Mesenteric fat pad (tissue), 1 donor: ENCODE data around the gene NELL2. TPM values are rescaled to one million over a fixed set of nuclear protein-coding genes. Genes with fewer than 3 reads are reported as not detected.
"Not testable (repeated sequence)": the region's sequence is repeated elsewhere in the genome, so short reads cannot be mapped to it uniquely, and the experiment has no call there.

Source experiments
- DNase-seq: peaks from one replicate; pipeline ENCODE4 v3.0.0-alpha.2; 2020; ENCODE audit warnings: low spot score
- total RNA-seq: library from RNA; stranded (reverse); fragmentation: NEBNext Ultra II Directional; extraction: Animal tissue kit (Norgen Biotek cat#: 25700); gene quantifications from one replicate; pipeline ENCODE4 v1.2.1, GENCODE V29; 2021
- donor health status: DM: yes; HTN: yes; CAD: no.

NELL2 gene
- total RNA-seq, 1 donor from 2014 or later: 0.71 TPM

DNA sequence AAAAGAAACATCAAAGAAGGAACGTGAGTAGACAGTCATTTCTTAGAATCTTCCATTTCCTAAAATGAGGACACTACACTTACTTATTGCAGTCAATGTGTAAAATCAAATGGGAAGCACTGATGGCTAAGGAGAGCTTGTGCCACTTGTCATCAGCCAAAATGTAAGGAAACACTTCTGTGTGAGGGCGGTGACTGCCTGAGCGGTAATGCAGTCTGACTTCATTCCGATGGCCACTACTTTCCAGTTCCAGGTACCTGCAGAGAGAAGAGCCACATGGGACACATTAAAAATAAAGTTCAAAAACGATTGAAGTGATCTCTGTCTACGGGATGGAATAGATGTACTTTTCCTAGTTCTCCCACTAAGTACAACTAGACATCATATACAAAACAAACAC, 96.3 kb downstream of the NELL2 start:
- DNase-seq: no peak

DNA sequence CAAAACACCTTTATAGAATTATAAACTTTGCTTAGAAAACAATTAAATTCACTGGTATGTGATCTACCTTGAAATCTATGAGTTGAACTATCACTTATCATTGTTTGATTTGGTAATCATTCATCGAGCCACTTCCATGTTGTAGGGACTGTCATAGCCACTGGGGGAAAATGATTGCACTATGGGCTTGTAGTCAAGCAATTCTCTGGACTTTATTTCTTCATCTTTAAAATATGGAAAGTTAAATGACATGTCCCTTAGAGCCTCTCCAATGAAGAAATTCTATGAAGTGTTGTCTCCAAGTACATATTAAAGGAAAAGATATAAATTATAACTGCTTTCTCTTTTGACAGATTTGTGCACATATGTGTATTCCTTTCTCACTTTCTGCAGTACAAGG, 97.3 kb downstream of the NELL2 start:
- DNase-seq: no peak

DNA sequence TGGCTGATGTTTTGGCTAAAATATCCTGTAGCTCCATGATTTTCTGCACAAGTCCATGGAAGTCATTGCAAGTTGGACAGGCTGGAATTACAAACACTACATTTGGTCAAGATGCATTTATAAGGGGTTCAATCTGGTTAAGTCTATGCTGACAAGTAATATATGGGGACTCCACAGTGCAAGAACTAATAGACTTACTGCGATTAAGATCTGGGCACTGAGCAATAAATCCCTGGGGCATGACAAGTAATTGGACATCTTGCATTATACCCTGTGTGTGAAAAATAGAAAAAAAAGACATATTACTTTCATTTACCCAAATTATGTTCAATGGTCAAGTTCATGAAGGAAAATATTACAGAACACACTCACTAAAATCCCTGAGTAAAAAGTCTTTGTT, 99.1 kb downstream of the NELL2 start:
- no peak for DNase-seq

GRCh38 chr12:44775901-44776300, 100.2 kb downstream of the NELL2 start:
- no peak for DNase-seq

DNA sequence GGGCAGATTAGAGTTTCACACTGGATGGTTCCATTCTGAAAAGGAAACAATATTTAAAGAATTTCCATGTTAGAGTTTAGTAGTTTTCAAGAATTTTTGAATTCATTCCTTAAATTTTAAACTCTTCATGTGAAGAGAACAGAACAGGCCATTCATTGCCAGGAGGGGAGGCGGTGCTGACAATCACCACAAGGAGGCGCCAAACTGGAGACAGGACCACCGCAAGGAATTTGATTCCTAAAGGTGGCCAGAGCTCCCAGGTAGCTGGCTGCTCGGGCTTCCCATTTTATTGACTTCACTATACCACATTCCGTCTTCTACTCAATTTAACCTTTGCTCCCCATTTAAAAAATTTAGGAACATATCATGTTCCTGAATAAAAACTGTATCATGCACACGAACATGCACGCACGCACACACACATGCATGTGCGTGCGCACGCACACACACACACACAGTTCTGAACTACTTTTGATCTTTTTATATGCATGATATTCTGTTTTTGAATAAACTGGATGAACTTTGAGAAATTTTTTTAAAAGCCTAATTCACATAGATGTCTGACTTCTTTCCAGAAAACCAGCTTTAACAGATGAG, 101.2 kb downstream of the NELL2 start:
- no peak for DNase-seq

- no peak for DNase-seq
These were observed 104.6 kb downstream of the NELL2 start for GRCh38 chr12:44771485-44772021.

- DNase-seq: no peak
These were observed 110.3 kb downstream of the NELL2 start for GRCh38 chr12:44765796-44766195.

DNA sequence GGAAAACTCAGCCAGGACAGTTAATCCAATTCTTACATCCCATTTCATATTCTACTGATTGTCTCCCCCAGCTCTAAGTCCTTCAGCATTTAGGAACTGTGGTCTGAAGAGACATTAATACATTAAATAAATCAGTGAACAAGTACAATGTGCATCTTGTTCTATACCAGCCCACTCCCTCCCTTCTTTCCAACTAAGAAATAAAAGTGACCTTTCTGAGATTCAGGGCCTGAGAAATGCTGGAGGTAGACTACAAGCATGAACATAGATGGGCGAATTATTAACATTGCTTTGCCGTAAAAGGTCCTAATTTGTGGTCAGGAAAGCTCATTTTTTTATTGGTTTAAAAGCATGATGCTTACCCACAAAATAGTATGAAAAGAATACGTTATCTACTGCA, 113.1 kb downstream of the NELL2 start:
- DNase-seq: no peak

DNA sequence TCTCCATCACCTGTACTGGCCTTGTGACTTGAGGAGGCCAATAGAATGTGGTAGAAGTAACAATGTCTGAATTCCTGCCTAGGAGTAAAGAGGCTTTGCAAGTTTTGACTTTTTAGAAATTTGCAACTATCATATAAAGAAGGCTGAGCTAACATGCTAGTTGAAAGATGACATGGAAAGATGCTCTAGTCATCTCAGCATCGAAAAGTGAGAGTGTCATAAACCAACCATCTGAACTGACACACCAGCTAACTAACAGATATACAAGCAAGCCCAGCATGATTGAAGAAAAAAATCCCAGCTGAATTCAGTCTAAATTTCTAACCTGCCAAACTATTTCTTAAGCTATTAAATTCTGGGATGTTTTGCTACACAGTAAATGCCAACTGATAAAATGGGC, 116.8 kb downstream of the NELL2 start:
- DNase-seq: no peak

DNA sequence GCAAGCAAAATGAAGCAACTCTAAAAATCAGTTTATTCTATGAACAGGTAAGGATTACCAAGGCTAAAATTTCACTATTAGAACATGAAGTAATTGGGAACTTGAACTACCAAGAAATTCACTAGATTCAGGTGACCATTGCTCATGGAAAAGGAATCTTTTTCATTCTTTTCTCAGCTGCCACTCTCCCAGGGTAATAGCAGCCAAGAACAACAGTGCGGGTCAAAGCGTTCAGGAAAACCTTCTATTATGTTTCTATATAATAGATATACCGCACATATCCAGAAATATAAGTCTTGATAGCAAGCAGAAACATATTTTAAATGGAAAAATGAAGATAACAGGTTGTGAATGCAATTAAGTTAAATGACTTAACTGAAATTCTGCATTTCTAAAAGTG, 125.6 kb downstream of the NELL2 start:
- no peak for DNase-seq

DNA sequence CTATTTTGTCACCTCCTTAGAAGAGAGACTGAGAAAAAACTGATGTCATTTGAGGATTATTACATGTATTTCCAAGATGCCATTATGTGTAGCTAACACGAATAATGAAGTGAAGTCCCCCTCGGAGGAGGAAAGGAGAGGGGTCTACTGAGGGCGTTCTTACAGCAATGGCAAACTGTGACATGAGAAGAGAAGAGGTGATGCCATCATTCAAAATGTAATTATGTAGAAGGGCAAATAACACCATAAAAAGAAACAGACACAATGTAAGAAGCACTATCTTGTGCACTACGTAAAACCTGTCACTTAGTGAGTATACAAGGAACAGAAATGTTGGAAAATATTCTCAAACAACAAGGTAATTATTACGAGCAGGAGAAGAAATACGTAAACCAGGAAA, 126.5 kb downstream of the NELL2 start:
- no peak for DNase-seq

DNA sequence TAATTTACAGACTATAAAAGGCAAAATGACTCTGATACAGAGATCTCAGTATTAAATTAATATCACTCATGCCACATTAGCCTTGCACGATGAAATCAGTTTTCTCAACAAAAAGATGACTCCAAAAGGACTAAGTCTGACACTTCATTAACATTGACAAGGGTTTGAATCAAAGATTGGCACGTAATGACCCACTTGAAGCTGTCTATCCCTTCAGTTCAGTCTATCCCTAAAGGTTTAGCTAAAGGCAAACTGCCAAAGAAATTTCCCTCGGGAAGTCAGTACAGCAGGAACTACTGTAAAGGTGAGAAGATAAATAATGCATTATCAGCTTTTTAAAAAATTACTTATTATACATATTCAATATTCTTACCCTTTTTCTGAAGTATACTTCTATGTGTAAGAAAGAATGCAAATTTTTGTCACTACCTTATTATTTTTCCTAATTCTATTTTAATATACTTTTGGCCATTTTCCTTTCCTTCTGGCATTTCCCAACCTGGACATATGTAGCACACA, 127.1 kb downstream of the NELL2 start:
- DNase-seq: no peak

GRCh38 chr12:44741292-44741980, 134.7 kb downstream of the NELL2 start:
- not testable (repeated sequence) for DNase-seq

- DNase-seq: no peak
These were observed 138.1 kb downstream of the NELL2 start for GRCh38 chr12:44738051-44738450.

GRCh38 chr12:44728566-44728965, 147.5 kb downstream of the NELL2 start:
- DNase-seq: no peak

- DNase-seq: no peak
These were observed 155.8 kb downstream of the NELL2 start for GRCh38 chr12:44720265-44720664.

- DNase-seq: no peak
These were observed 158.5 kb downstream of the NELL2 start for GRCh38 chr12:44717612-44718011.

DNA sequence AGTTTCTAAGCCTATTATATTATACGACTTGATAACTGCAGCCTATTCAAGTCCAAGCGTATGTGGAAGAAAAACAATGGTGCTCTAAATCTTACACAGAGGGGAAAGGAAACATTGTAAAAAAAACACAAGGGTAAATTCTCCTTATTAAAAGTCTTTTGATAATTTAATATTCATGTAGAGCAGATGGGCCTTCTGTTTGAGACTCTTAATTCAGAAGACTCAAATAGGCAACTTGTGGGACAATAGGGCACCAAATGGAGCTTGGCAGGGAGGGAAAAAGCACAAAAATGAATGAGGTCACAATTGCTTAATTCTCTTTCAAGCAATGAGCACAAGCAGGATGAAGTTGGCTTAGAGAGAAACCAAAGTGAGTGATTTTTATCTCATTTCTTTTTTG, 159.4 kb downstream of the NELL2 start:
- DNase-seq: no peak

- DNase-seq: no peak
These were observed 164.4 kb downstream of the NELL2 start for GRCh38 chr12:44711736-44712135.

GRCh38 chr12:44709166-44709565, 166.9 kb downstream of the NELL2 start:
- no peak for DNase-seq

DNA sequence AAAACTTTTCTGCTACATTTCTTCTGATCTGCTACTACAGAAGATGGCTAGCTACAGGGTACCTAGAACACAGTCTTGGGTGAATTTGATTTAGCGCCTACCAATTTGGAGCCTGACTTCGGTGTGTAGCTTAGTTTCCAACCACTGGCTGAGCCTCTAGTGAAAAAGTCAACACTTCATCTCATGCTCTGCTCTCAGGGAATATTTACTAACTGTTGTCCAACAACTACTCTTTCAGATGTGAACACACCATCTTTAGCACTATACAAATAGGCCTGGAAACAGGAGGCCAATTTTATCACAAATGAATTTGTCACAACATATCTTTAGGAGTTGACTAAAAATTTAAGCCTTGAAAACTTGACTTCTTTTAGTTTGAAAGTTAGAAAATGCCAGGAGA, 167.9 kb downstream of the NELL2 start:
- no peak for DNase-seq

DNA sequence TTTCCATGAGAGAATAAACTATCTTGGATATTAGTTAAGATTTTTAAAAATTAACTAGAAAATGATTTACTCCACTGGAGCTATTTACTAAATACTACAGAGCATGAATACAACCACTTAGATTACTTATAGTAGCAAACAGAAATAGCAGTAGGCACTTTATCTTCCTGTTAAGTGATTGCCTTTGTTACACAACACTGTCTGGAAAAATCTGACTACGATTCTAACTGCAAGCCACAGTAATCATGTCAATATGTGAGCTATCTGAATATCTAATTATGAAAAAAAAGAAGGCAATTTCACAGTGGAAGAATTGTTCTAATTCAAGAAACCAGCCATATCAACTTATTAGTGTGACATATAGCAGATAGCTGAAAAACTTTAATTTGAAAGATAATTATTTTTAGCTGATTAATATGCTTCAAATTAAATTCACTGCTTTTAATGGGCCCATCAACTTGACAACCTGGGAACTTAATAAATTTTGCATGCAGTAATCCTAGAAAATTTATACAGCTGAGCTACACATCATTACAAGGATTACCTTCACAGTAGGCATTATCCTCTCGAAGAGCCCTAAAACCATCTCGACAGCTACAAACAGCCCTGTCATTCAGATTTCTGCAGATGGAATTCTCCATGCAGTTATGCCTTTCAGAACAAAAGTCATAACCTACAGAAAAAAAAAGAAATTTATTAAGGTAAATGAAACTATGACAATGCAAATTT, 172.8 kb downstream of the NELL2 start:
- DNase-seq: no peak
